Stimulated activated CD4-positive, alpha-beta T cell treated with anti-CD3 and anti-CD28 coated beads, Interleukin-2, amount 100 ng/mL, for 24 hours (primary cell): ENCODE results near the gene XPR1.

Source experiments
- DNase-seq, 2 donors: peaks; one replicate each; pipeline ENCODE4 v3.0.0-alpha.2; 2020

Gene XPR1

GRCh38 chr1:180896161-180896560 is 264.3 kb downstream of the XPR1 start:
- no peak for DNase-seq

GRCh38 chr1:180898441-180899219 is 266.8 kb downstream of the XPR1 start:
- no peak for DNase-seq

GRCh38 chr1:180899262-180899661 is 267.4 kb downstream of the XPR1 start:
- no peak for DNase-seq

GRCh38 chr1:180901076-180901990 is 269.5 kb downstream of the XPR1 start:
- DNase-seq, result no peak

GRCh38 chr1:180902541-180902940 is 270.7 kb downstream of the XPR1 start:
- DNase-seq, result no peak

- no peak for DNase-seq
Observed at GRCh38 chr1:180905927-180906326, 274.1 kb downstream of the XPR1 start.

GRCh38 chr1:180906511-180906910 is 274.7 kb downstream of the XPR1 start:
- DNase-seq, result no peak

GRCh38 chr1:180907313-180908055 is 275.7 kb downstream of the XPR1 start:
- no peak for DNase-seq

GRCh38 chr1:180908074-180908765 is 276.4 kb downstream of the XPR1 start:
- no peak for DNase-seq

- no peak for DNase-seq
Observed at GRCh38 chr1:180909005-180909414, 277.2 kb downstream of the XPR1 start.

GRCh38 chr1:180909462-180909976 is 277.7 kb downstream of the XPR1 start:
- no peak for DNase-seq

- DNase-seq, result no peak
Observed at GRCh38 chr1:180911640-180912191, 279.9 kb downstream of the XPR1 start.

GRCh38 chr1:180912211-180912800 is 280.5 kb downstream of the XPR1 start:
- DNase-seq, result no peak

- DNase-seq, result peak in 1 of 2 donors; percentile 14
Observed at GRCh38 chr1:180912801-180913565, 281.2 kb downstream of the XPR1 start, which contains the start of gene KIAA1614. Gene KIAA1614 (plus strand): TSS chr1:180912897. CDS start chr1:180913244, 347 bp downstream.

- DNase-seq, result no peak
Observed at GRCh38 chr1:180915426-180915965, 283.7 kb downstream of the XPR1 start.

GRCh38 chr1:180916012-180916770 is 284.4 kb downstream of the XPR1 start:
- no peak for DNase-seq

GRCh38 chr1:180916771-180917170 is 284.9 kb downstream of the XPR1 start:
- no peak for DNase-seq

- no peak for DNase-seq
Observed at GRCh38 chr1:180917306-180918065, 285.7 kb downstream of the XPR1 start.

GRCh38 chr1:180918519-180918918 is 286.7 kb downstream of the XPR1 start:
- no peak for DNase-seq
